Measurements from ENCODE around the gene LRRK2. TPM values are rescaled to one million over a fixed set of nuclear protein-coding genes. Genes with fewer than 3 reads are reported as not detected.

LRRK2 gene
- total RNA-seq, result 1 to 10 TPM; 1.2 to 1.9 TPM
- polyA plus RNA-seq (2013, experiment 1 of 2), result 0.61 TPM
- polyA plus RNA-seq (2013, experiment 2 of 2), result 0.95 TPM
- long read RNA-seq, experiment 1, result 0 reads
- long read RNA-seq, experiment 2, result 0 reads
- long read RNA-seq, experiment 3, result 0 reads
- long read RNA-seq, experiment 4, partial matches to known transcripts, result 0 of 1 reads
- long read RNA-seq, experiment 4, other reads (novel, unspliced or antisense), result 1 of 1 reads

- peak within 1 kb of the TSS; percentile 24 for H3K9ac ChIP-seq (ENCODE audit: extremely low read depth, low read length, poor library complexity, severe bottlenecking)
- H3K9me3 ChIP-seq (ENCODE audit: control insufficient read depth, low read length), result no peaks in the 10 kb centered on the region
- H3K4me3 Mint-ChIP-seq, result peak within 1 kb of the TSS; percentile 53
- H3K27me3 Mint-ChIP-seq (ENCODE audit: insufficient read depth), result peaks cover 38% of the 10 kb centered on the region
- H3K4me1 Mint-ChIP-seq, result peaks cover 17% of the 10 kb centered on the region
- peak; percentile 84 for DNase-seq
- no peak within 1 kb of the TSS for H3K27ac Mint-ChIP-seq
- peak; percentile 28 for TF ChIP-seq CTCF (conservative IDR thresholded peaks at IDR 0.05)
- peak within 1 kb of the TSS; percentile 67 for H3K4me3 ChIP-seq (ENCODE audit: low read length)
- no peaks in the 10 kb centered on the region for H3K4me1 ChIP-seq (ENCODE audit: control insufficient read depth, insufficient read depth, low read length)
- H3K27me3 ChIP-seq (ENCODE audit: control insufficient read depth, insufficient read depth, low read length, poor library complexity, severe bottlenecking), result peaks cover 32% of the 10 kb centered on the region
- no peak within 1 kb of the TSS for H3K27ac ChIP-seq (ENCODE audit: low read depth, low read length)
- no peaks in the 10 kb centered on the region for H3K36me3 Mint-ChIP-seq (ENCODE audit: low read depth)
- 4 to 9% methylated on average over 13 to 78 of the region's 78 CpGs for WGBS, 2 experiments (ENCODE audit: insufficient coverage in 1 of 2, insufficient read length in 1 of 2)
- H3K36me3 ChIP-seq (ENCODE audit: control insufficient read depth, insufficient read depth, low read length), result no peaks in the 10 kb centered on the region
- H3K9me3 Mint-ChIP-seq, result no peaks in the 10 kb centered on the region
Observed at GRCh38 chr12:40224439-40225291, at the start of gene LRRK2. Gene LRRK2 (plus strand): TSS chr12:40224997. CDS start chr12:40225132, 135 bp downstream.

GRCh38 chr12:40175045-40175444, 49.8 kb upstream of the LRRK2 start:
- Mint-ChIP-seq H3K9me3 (peaks cover 11% of the 10 kb centered on the region), H3K36me3 (ENCODE audit: low read depth) (no peaks in the 10 kb centered on the region), H3K4me3 (no peak overlapping the region), H3K27me3 (ENCODE audit: insufficient read depth) (no peaks in the 10 kb centered on the region), H3K27ac (no peak overlapping the region), H3K4me1 (no peaks in the 10 kb centered on the region)
- no peaks in the 10 kb centered on the region for H3K36me3 ChIP-seq (ENCODE audit: control insufficient read depth, insufficient read depth, low read length)
- H3K27ac ChIP-seq (ENCODE audit: low read depth, low read length), result no peak overlapping the region
- DNase-seq, result no peak
- H3K9ac ChIP-seq (ENCODE audit: extremely low read depth, low read length, poor library complexity, severe bottlenecking), result no peak overlapping the region
- H3K4me3 ChIP-seq (ENCODE audit: low read length), result no peak overlapping the region
- no peak for TF ChIP-seq CTCF (conservative IDR thresholded peaks at IDR 0.05)
- no peaks in the 10 kb centered on the region for H3K27me3 ChIP-seq (ENCODE audit: control insufficient read depth, insufficient read depth, low read length, poor library complexity, severe bottlenecking)
- H3K9me3 ChIP-seq (ENCODE audit: control insufficient read depth, low read length), result peaks cover 5% of the 10 kb centered on the region
- H3K4me1 ChIP-seq (ENCODE audit: control insufficient read depth, insufficient read depth, low read length), result no peaks in the 10 kb centered on the region
- WGBS, 2 experiments (ENCODE audit: insufficient coverage in 1 of 2, insufficient read length in 1 of 2), result 85% methylated on average over 2 of the region's 2 CpGs; no CpG with 5 or more reads in 1 of the 2 experiments

GRCh38 chr12:40175489-40175888, 49.3 kb upstream of the LRRK2 start:
- Histone ChIP-seq H3K9ac (ENCODE audit: extremely low read depth, low read length, poor library complexity, severe bottlenecking) (no peak overlapping the region), H3K27me3 (ENCODE audit: control insufficient read depth, insufficient read depth, low read length, poor library complexity, severe bottlenecking) (no peaks in the 10 kb centered on the region), H3K4me1 (ENCODE audit: control insufficient read depth, insufficient read depth, low read length) (no peaks in the 10 kb centered on the region), H3K9me3 (ENCODE audit: control insufficient read depth, low read length) (peaks cover 9% of the 10 kb centered on the region), H3K4me3 (ENCODE audit: low read length) (no peak overlapping the region), H3K27ac (ENCODE audit: low read depth, low read length) (no peak overlapping the region), H3K36me3 (ENCODE audit: control insufficient read depth, insufficient read depth, low read length) (no peaks in the 10 kb centered on the region)
- TF ChIP-seq CTCF (conservative IDR thresholded peaks at IDR 0.05), result no peak
- Mint-ChIP-seq H3K4me1 (no peaks in the 10 kb centered on the region), H3K9me3 (peaks cover 15% of the 10 kb centered on the region), H3K27ac (no peak overlapping the region), H3K36me3 (ENCODE audit: low read depth) (no peaks in the 10 kb centered on the region), H3K4me3 (no peak overlapping the region), H3K27me3 (ENCODE audit: insufficient read depth) (no peaks in the 10 kb centered on the region)
- DNase-seq, result no peak
- WGBS, 2 experiments (ENCODE audit: insufficient coverage in 1 of 2, insufficient read length in 1 of 2), result 94 to 97% methylated on average over 3 of the region's 3 CpGs

Measured in endodermal cell (in vitro differentiated cells).